ENCODE results near the gene CBR3. TPM values are rescaled to one million over a fixed set of nuclear protein-coding genes. Genes with fewer than 3 reads are reported as not detected.

The CBR3 gene
- total and polyA plus RNA-seq, 2 of the 13 experiments (the other 11 are each of a cell fraction or from before 2014, with no cell fraction given), result not detected

DNA sequence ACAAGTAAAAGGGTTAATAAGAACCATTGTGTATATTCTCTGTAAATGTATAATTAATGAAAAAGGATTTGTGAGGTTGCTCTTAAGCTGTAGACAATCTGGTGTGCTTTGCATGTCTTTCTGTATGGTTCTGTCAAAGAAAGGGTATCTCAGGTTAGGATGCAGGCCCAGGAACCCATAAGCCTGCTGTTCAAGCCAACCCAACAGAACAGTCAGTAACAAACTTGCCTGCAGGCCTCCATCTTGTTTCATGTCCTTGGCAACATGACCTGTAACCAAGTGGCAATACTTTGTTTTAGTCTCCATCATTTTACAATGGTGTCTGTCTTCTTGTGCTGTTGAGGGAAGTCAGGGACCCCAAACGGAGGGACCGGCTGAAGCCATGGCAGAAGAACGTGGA, 35.9 kb upstream of the CBR3 start:
- 51% methylated on average over 3 of the region's 3 CpGs for WGBS (ENCODE audit: low lambda C conversion rate)
- no peak for DNase-seq (ENCODE audit: low spot score)
- H3K27ac ChIP-seq (ENCODE audit: extremely low read length, insufficient read depth, low read length), result no peak overlapping the region
- no peaks in the 10 kb centered on the region for H3K4me1 ChIP-seq (ENCODE audit: insufficient read depth, low read length)
- FAIRE-seq, result no peak
- H3K4me2 ChIP-seq (ENCODE audit: low read depth, low read length), result no peak overlapping the region
- H2AFZ ChIP-seq (ENCODE audit: low read length), result no peak overlapping the region
- BruUV-seq (replicated peaks), result no TSS peak
- H3K36me3 ChIP-seq (replicated peaks in 1 of 2; ENCODE audit: control insufficient read depth in 1 of 2, insufficient read depth in 2 of 2, low read length in 2 of 2), result no peaks in the 10 kb centered on the region
- ChIA-PET POLR2A (no interaction called here), CTCF (ENCODE audit: low intra/inter-chr PET ratio, low total read pairs) (no interaction called here)
- H3K27me3 ChIP-seq (ENCODE audit: control insufficient read depth in 1 of 2, insufficient read depth in 2 of 2, low read length in 2 of 2), result peaks cover 0 to 5% of the 10 kb centered on the region in 2 experiments; a peak in 2 of 5 replicates
- in situ Hi-C loops (cut with HindIII; ENCODE audit: extremely low pct_ligation_motif_present, low pct_unique_long_range_greater_than_20kb) (no loop called here), intact Hi-C loops (cut with micrococcal nuclease; ENCODE audit: unreplicated experiment) (no loop called here)
- H3K79me2 ChIP-seq (ENCODE audit: insufficient read depth, low read length), result no peaks in the 10 kb centered on the region
- H3K9me3 ChIP-seq (ENCODE audit: low read length), result no peaks in the 10 kb centered on the region
- no peak for ATAC-seq
- TF ChIP-seq RARA (CRISPR knock-in tag; IDR thresholded peaks at IDR 0.05), result no peak
- TF ChIP-seq CHD2 (IDR thresholded peaks at IDR 0.05; ENCODE audit: low read depth, low read length), result no peak
- no peak for TF ChIP-seq RNF219 (CRISPR knock-in tag; IDR thresholded peaks at IDR 0.05)
- TF ChIP-seq ZNF614 (CRISPR knock-in tag; IDR thresholded peaks at IDR 0.05; ENCODE audit: borderline replicate concordance), result no peak
- TF ChIP-seq, protein P1, sequence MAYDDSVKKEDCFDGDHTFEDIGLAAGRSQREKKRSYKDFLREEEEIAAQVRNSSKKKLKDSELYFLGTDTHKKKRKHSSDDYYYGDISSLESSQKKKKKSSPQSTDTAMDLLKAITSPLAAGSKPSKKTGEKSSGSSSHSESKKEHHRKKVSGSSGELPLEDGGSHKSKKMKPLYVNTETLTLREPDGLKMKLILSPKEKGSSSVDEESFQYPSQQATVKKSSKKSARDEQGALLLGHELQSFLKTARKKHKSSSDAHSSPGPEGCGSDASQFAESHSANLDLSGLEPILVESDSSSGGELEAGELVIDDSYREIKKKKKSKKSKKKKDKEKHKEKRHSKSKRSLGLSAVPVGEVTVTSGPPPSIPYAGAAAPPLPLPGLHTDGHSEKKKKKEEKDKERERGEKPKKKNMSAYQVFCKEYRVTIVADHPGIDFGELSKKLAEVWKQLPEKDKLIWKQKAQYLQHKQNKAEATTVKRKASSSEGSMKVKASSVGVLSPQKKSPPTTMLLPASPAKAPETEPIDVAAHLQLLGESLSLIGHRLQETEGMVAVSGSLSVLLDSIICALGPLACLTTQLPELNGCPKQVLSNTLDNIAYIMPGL (CRISPR knock-in tag; IDR thresholded peaks at IDR 0.05; ENCODE audit: borderline replicate concordance in 1 of 2, low read depth in 1 of 2), result no peak
- TF ChIP-seq MYPOP (CRISPR knock-in tag; IDR thresholded peaks at IDR 0.05), result no peak
- no peak for TF ChIP-seq ZNF576 (CRISPR knock-in tag; IDR thresholded peaks at IDR 0.05)
- no peak for TF ChIP-seq MXD3 (CRISPR knock-in tag; IDR thresholded peaks at IDR 0.05)
- no peak for TF ChIP-seq MAFF (IDR thresholded peaks at IDR 0.05; ENCODE audit: low read depth, low read length)
- TF ChIP-seq, protein P2, sequence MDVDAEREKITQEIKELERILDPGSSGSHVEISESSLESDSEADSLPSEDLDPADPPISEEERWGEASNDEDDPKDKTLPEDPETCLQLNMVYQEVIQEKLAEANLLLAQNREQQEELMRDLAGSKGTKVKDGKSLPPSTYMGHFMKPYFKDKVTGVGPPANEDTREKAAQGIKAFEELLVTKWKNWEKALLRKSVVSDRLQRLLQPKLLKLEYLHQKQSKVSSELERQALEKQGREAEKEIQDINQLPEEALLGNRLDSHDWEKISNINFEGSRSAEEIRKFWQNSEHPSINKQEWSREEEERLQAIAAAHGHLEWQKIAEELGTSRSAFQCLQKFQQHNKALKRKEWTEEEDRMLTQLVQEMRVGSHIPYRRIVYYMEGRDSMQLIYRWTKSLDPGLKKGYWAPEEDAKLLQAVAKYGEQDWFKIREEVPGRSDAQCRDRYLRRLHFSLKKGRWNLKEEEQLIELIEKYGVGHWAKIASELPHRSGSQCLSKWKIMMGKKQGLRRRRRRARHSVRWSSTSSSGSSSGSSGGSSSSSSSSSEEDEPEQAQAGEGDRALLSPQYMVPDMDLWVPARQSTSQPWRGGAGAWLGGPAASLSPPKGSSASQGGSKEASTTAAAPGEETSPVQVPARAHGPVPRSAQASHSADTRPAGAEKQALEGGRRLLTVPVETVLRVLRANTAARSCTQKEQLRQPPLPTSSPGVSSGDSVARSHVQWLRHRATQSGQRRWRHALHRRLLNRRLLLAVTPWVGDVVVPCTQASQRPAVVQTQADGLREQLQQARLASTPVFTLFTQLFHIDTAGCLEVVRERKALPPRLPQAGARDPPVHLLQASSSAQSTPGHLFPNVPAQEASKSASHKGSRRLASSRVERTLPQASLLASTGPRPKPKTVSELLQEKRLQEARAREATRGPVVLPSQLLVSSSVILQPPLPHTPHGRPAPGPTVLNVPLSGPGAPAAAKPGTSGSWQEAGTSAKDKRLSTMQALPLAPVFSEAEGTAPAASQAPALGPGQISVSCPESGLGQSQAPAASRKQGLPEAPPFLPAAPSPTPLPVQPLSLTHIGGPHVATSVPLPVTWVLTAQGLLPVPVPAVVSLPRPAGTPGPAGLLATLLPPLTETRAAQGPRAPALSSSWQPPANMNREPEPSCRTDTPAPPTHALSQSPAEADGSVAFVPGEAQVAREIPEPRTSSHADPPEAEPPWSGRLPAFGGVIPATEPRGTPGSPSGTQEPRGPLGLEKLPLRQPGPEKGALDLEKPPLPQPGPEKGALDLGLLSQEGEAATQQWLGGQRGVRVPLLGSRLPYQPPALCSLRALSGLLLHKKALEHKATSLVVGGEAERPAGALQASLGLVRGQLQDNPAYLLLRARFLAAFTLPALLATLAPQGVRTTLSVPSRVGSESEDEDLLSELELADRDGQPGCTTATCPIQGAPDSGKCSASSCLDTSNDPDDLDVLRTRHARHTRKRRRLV (CRISPR knock-in tag; IDR thresholded peaks at IDR 0.05), result no peak
- TF ChIP-seq POLR2AphosphoS2 (IDR thresholded peaks at IDR 0.05; ENCODE audit: low read depth, low read length), result no peak
- no peak overlapping the region for H3K9ac ChIP-seq (ENCODE audit: insufficient read depth, low read depth, low read length)
- no peak overlapping the region for H3K4me3 ChIP-seq (replicated peaks in 1 of 3; ENCODE audit: insufficient read depth in 1 of 3, low read depth in 2 of 3, low read length in 3 of 3)
- no peaks in the 10 kb centered on the region for H4K20me1 ChIP-seq (ENCODE audit: insufficient read depth, low read length)
